ENCODE measurements around the gene CFAP251.

DNA sequence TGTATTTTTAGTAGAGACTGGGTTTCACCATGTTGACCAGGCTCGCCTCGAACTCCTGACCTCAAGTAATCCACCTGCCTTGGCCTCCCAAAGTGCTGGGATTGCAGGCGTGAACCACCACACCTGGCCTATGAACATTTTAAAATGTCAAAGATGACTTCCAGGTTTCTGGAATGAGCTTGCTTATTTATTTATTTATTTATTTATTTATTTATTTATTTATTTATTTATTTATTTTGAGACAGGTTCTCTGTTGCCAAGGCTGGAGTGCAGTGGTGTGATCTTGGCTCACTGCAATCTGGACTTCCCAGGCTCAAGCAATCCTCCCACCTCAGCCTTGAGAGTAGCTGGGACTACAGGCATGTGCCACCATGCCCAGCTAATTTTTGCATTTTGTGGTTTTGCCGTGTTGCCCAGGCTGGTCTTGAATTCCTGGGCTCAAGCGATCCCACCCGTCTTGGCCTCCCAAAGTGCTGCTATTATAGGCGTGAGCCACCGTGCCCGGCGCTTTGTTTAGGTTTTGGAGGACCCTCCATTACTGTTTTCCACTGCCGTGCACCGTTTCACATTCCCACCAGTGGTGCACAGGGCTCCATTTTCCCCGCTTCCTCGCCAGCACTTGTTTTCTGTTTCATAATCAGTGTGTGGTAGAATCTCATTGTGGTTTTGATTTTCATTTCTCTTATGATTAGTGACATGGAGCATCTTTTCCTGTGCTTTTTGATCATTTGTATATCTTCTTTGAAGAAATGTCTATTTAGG, 6.4 kb upstream of the CFAP251 start:
- TF ChIP-seq CTCF (IDR thresholded peaks at IDR 0.05) (no peak), EP300 (IDR thresholded peaks at IDR 0.05) (no peak)

Measured in stomach (tissue), 4 donors.